ENCODE results near the gene GJD3.

DNA sequence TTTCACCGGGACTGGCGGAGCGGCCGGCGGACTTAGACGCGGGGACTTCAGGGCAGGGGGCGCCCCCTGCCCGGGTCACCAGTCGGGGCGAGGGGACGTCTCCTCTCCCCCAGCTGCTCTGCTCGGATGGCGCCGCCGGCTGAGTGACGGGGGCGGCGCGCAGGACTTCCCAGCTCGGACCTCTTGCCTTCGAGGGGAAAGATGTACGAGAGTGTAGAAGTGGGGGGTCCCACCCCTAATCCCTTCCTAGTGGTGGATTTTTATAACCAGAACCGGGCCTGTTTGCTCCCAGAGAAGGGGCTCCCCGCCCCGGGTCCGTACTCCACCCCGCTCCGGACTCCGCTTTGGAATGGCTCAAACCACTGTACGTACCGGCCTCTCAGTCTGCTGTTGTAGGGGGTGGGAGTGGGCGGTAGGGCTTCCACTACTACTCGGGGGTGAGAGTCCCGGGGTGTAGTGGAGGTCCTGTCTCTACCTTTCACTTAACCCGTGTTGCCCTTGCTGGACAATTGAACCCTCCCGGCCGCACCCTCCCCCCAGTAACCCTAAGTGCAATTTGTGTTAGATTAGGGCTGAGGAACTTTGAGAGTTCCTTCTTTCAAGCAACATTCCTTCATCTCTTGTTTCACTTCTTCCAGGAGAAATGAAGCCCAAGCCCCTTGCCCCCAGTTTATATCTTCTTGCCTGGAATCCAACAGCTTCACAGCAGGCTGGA lies 21.9 kb downstream of the GJD3 start:
- TF ChIP-seq, protein P1, sequence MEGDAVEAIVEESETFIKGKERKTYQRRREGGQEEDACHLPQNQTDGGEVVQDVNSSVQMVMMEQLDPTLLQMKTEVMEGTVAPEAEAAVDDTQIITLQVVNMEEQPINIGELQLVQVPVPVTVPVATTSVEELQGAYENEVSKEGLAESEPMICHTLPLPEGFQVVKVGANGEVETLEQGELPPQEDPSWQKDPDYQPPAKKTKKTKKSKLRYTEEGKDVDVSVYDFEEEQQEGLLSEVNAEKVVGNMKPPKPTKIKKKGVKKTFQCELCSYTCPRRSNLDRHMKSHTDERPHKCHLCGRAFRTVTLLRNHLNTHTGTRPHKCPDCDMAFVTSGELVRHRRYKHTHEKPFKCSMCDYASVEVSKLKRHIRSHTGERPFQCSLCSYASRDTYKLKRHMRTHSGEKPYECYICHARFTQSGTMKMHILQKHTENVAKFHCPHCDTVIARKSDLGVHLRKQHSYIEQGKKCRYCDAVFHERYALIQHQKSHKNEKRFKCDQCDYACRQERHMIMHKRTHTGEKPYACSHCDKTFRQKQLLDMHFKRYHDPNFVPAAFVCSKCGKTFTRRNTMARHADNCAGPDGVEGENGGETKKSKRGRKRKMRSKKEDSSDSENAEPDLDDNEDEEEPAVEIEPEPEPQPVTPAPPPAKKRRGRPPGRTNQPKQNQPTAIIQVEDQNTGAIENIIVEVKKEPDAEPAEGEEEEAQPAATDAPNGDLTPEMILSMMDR (IDR thresholded peaks at IDR 0.05; ENCODE audit: insufficient read depth, low read length), result no peak
- no peak for TF ChIP-seq POLR2AphosphoS5 (IDR thresholded peaks at IDR 0.05; ENCODE audit: low read depth)
